T47D (cell line): ENCODE data around the gene GNB2.
A peak's percentile ranks its signal among the peaks of the same experiment; 100 is the strongest.
"Not testable (repeated sequence)": the region's sequence is repeated elsewhere in the genome, so short reads cannot be mapped to it uniquely, and the experiment has no call there.

Experiments used
- DNase-seq, 2 experiments: peaks; one replicate each; pipeline versions ENCODE4 v3.0.0 to v3.0.0-alpha.2; 2011 to 2012; ENCODE audit warnings: low read depth in 1 of 2, low spot score in 1 of 2
- JUND ChIP-seq: IDR thresholded peaks from 2 replicates; pipeline ENCODE4 v1.6.1; 2012; ENCODE audit warnings: low read depth
- in situ Hi-C: cut with HindIII; loops from 2 replicates; pipeline ENCODE4 v1.10.0; 2016; ENCODE audit warnings: low sequenced_read_pairs, low pct_unique_long_range_greater_than_20kb

Gene GNB2

GRCh38 chr7:100641860-100642533 is 31.5 kb upstream of the GNB2 start:
- in situ Hi-C loops, result no loop called here
- DNase-seq, result no peak
- no peak for TF ChIP-seq JUND

- no peak for DNase-seq
These were observed 31.0 kb upstream of the GNB2 start for GRCh38 chr7:100642534-100642907.

GRCh38 chr7:100649826-100650565 is 23.5 kb upstream of the GNB2 start:
- no peak for TF ChIP-seq JUND
- in situ Hi-C loops, result no loop called here
- DNase-seq, result peak; percentile 38 to 72

More at GRCh38 chr7:100642534-100642907, 31.0 kb upstream of the GNB2 start:
- TF ChIP-seq JUND, result no peak
- in situ Hi-C loops, result no loop called here

GRCh38 chr7:100654908-100655831 is 18.4 kb upstream of the GNB2 start:
- in situ Hi-C loops, result no loop called here
- TF ChIP-seq JUND, result no peak
- no peak for DNase-seq

- in situ Hi-C loops, result no loop called here
- DNase-seq, result peak; percentile 69 to 74
- TF ChIP-seq JUND, result no peak
These were observed 17.4 kb upstream of the GNB2 start, which contains the start of gene ACTL6B for GRCh38 chr7:100655908-100656674. Gene ACTL6B (minus strand): TSS chr7:100656448. CDS start chr7:100656354, 94 bp downstream.

GRCh38 chr7:100662194-100662776 is 11.3 kb upstream of the GNB2 start:
- in situ Hi-C loops, DNase-seq: not testable (repeated sequence)

- DNase-seq, result no peak
- in situ Hi-C loops, result no loop called here
- no peak for TF ChIP-seq JUND
These were observed 8.3 kb upstream of the GNB2 start for GRCh38 chr7:100665168-100665726.

GRCh38 chr7:100667331-100668068 is 6.0 kb upstream of the GNB2 start:
- no peak for DNase-seq
- in situ Hi-C loops, result no loop called here

GRCh38 chr7:100668069-100668449 is 5.5 kb upstream of the GNB2 start:
- DNase-seq, result no peak
- no peak for TF ChIP-seq JUND
- in situ Hi-C loops, result no loop called here

More at GRCh38 chr7:100667331-100668068, 6.0 kb upstream of the GNB2 start:
- TF ChIP-seq JUND, result no peak

- DNase-seq, in situ Hi-C loops: not testable (repeated sequence)
These were observed 4.4 kb upstream of the GNB2 start for GRCh38 chr7:100669106-100669505.

GRCh38 chr7:100670074-100670473 is 3.5 kb upstream of the GNB2 start:
- no peak for TF ChIP-seq JUND
- in situ Hi-C loops, result no loop called here
- DNase-seq, result no peak
